T-helper 9 cell (primary cell): Measurements from ENCODE around the gene CYP4F22.

ENCODE experiments used
- DNase-seq: peaks from one replicate; pipeline ENCODE4 v3.0.0-alpha.2; 2020

CYP4F22 gene

GRCh38 chr19:15538774-15539173, 30.4 kb downstream of the CYP4F22 start:
- DNase-seq, result no peak

GRCh38 chr19:15539638-15540037, 31.3 kb downstream of the CYP4F22 start:
- no peak for DNase-seq

- DNase-seq, result no peak
Observed at GRCh38 chr19:15540435-15540834, 32.1 kb downstream of the CYP4F22 start.

GRCh38 chr19:15544283-15544682, 36.0 kb downstream of the CYP4F22 start:
- no peak for DNase-seq

- DNase-seq, result no peak
Observed at GRCh38 chr19:15544970-15545369, 36.6 kb downstream of the CYP4F22 start.

- no peak for DNase-seq
Observed at GRCh38 chr19:15548648-15549047, 40.3 kb downstream of the CYP4F22 start.

- DNase-seq, result no peak
Observed at GRCh38 chr19:15549581-15549980, 41.3 kb downstream of the CYP4F22 start.

- no peak for DNase-seq
Observed at GRCh38 chr19:15550273-15550672, 41.9 kb downstream of the CYP4F22 start.

GRCh38 chr19:15550929-15551292, 42.6 kb downstream of the CYP4F22 start:
- DNase-seq, result no peak

GRCh38 chr19:15551293-15552004, 43.1 kb downstream of the CYP4F22 start:
- DNase-seq, result peak; percentile 68

GRCh38 chr19:15555021-15555420, 46.7 kb downstream of the CYP4F22 start:
- DNase-seq, result no peak

- peak; percentile 99 for DNase-seq
Observed at GRCh38 chr19:15555759-15556633, 47.7 kb downstream of the CYP4F22 start.

- DNase-seq, result no peak
Observed at GRCh38 chr19:15556634-15557181, 48.4 kb downstream of the CYP4F22 start.

- DNase-seq, result no peak
Observed at GRCh38 chr19:15557223-15557622, 48.9 kb downstream of the CYP4F22 start.

- DNase-seq, result no peak
Observed at GRCh38 chr19:15562145-15562544, 53.8 kb downstream of the CYP4F22 start.

- DNase-seq, result no peak
Observed at GRCh38 chr19:15562861-15563260, 54.5 kb downstream of the CYP4F22 start.

GRCh38 chr19:15563325-15563794, 55.0 kb downstream of the CYP4F22 start:
- no peak for DNase-seq

GRCh38 chr19:15563931-15564330, 55.6 kb downstream of the CYP4F22 start:
- DNase-seq, result no peak

- no peak for DNase-seq
Observed at GRCh38 chr19:15564534-15565168, 56.3 kb downstream of the CYP4F22 start.

GRCh38 chr19:15570420-15570819, 62.1 kb downstream of the CYP4F22 start:
- DNase-seq, result no peak

GRCh38 chr19:15575406-15575805, 67.1 kb downstream of the CYP4F22 start:
- no peak for DNase-seq

GRCh38 chr19:15576526-15577156, 68.3 kb downstream of the CYP4F22 start:
- DNase-seq, result no peak
